Sigmoid colon (tissue), 3 donors: ENCODE data around the gene CGB1.

Experiments used
- POLR2A ChIP-seq, 2 donors: fragments of 450-650 bp; IDR thresholded peaks; one replicate each; pipeline ENCODE4 v1.6.1; 2016; ENCODE audit warnings: antibody characterized with exemption in 2 of 2, mild to moderate bottlenecking in 2 of 2, moderate library complexity in 2 of 2
- TF ChIP-seq, protein P1 (sequence below), 4 experiments: fragments of 450-650 bp in 3 of 4; fragments of 200-600 bp in 1 of 4; IDR thresholded peaks; one replicate each; pipeline ENCODE4 v1.5.1; 2016 to 2019; ENCODE audit warnings: antibody characterized with exemption in 4 of 4, mild to moderate bottlenecking in 3 of 4, moderate library complexity in 2 of 4

GRCh38 chr19:49061445-49061844 lies 24.8 kb upstream of the CGB1 start:
- TF ChIP-seq, protein P1, sequence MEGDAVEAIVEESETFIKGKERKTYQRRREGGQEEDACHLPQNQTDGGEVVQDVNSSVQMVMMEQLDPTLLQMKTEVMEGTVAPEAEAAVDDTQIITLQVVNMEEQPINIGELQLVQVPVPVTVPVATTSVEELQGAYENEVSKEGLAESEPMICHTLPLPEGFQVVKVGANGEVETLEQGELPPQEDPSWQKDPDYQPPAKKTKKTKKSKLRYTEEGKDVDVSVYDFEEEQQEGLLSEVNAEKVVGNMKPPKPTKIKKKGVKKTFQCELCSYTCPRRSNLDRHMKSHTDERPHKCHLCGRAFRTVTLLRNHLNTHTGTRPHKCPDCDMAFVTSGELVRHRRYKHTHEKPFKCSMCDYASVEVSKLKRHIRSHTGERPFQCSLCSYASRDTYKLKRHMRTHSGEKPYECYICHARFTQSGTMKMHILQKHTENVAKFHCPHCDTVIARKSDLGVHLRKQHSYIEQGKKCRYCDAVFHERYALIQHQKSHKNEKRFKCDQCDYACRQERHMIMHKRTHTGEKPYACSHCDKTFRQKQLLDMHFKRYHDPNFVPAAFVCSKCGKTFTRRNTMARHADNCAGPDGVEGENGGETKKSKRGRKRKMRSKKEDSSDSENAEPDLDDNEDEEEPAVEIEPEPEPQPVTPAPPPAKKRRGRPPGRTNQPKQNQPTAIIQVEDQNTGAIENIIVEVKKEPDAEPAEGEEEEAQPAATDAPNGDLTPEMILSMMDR (IDR thresholded peaks at IDR 0.05) = no peak
- TF ChIP-seq POLR2A (IDR thresholded peaks at IDR 0.05) = no peak
